Retinal pigment epithelial cell (primary cell): ENCODE data around the gene DPP6.
"Not testable (repeated sequence)": the region's sequence is repeated elsewhere in the genome, so short reads cannot be mapped to it uniquely, and the experiment has no call there.

Source experiments
- DNase-seq: peaks from one replicate; pipeline ENCODE4 v3.0.0-alpha.2; 2010; ENCODE audit warnings: low read depth
- H3K4me3 ChIP-seq: 2 replicates; pipeline ENCODE4 v1.5.1; 2011; ENCODE audit warnings: mild to moderate bottlenecking, low read length, control low read depth, moderate library complexity

DPP6 gene

DNA sequence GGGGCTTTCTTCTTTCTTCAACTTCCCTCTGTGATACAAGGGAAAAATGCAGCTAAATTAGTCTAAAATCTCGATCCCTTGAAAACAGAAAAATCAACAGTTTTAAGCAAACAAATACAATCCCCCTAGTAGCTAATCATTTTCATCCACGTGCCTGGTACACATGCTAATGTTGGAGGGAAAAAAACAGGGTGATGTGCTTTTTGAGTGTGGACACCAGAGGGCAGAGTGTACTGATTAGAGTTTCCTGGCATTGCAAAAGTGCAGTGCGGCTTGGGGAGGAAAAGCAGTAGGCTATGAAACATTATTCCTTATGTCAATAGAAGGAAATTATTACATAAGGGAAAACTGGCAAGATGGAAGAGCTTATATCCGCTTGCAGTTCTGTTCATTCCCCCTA lies 19.6 kb downstream of the DPP6 start:
- not testable (repeated sequence) for DNase-seq

GRCh38 chr7:154072395-154073181 lies 20.4 kb downstream of the DPP6 start:
- not testable (repeated sequence) for H3K4me3 ChIP-seq, DNase-seq

More for the DNA sequence above, 19.6 kb downstream of the DPP6 start:
- not testable (repeated sequence) for H3K4me3 ChIP-seq

DNA sequence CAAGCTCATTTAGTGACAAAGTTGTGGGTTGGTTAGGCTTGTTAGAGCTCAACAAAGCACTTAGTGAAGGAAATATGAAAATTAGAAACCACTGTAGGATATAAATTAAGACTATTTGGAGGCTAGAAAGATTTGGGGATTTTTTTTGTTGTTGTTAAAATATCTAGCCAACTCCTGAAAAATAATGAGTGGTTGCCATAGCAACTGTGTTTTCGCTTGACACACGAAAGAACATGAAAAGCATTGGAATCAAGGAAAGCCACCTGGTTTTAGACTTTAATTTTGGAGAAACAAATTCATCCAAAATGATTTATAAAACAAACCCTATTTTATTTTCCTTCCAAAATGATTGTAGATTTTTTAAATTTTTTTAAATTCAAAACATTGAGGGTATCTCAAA lies 26.3 kb downstream of the DPP6 start:
- DNase-seq, H3K4me3 ChIP-seq: not testable (repeated sequence)

GRCh38 chr7:154080249-154080648 lies 28.1 kb downstream of the DPP6 start:
- H3K4me3 ChIP-seq, DNase-seq: not testable (repeated sequence)

DNA sequence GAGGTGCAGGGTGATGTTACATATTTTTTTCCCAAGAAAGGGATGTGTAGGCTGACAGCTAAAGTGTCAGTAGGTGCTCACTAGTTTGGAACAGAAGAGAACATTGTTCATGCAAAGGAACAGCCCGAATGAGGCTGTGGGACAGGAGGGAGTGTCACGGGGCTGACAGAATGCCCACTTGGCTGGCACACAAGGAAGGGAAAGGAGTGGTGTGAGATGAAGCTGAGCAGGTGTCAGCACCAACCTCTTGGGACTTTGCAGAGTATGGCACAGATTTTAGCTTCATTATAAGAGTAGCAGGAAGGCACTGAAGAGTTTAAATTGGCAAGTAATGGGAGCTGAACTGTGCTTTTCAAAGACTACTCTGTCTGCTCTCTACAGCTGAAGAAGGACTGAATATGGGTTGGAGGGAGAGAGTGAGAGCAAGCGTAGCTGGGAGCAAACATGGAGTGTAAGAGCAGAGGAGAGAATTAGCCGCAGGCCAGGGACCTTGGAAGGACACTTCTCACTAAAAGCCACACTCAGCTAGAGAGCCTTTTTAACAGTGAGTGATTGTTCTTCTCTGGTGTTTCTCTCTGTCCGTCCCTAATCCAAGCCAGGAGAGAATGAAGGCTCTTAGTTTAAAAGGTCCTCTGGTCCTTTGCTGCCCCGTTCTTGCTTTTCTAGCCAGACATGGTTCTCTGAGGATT lies 35.0 kb downstream of the DPP6 start:
- H3K4me3 ChIP-seq, DNase-seq: not testable (repeated sequence)

- not testable (repeated sequence) for DNase-seq, H3K4me3 ChIP-seq
Observed at GRCh38 chr7:154092093-154092492, 39.9 kb downstream of the DPP6 start.

GRCh38 chr7:154095201-154095600 lies 43.0 kb downstream of the DPP6 start:
- not testable (repeated sequence) for H3K4me3 ChIP-seq, DNase-seq

GRCh38 chr7:154105063-154105462 lies 52.9 kb downstream of the DPP6 start:
- not testable (repeated sequence) for H3K4me3 ChIP-seq, DNase-seq

GRCh38 chr7:154109615-154110014 lies 57.4 kb downstream of the DPP6 start:
- not testable (repeated sequence) for H3K4me3 ChIP-seq, DNase-seq

- not testable (repeated sequence) for H3K4me3 ChIP-seq, DNase-seq
Observed at GRCh38 chr7:154113732-154114351, 61.6 kb downstream of the DPP6 start.

GRCh38 chr7:154117411-154118390 lies 65.5 kb downstream of the DPP6 start:
- H3K4me3 ChIP-seq, DNase-seq: not testable (repeated sequence)

- DNase-seq, H3K4me3 ChIP-seq: not testable (repeated sequence)
Observed at GRCh38 chr7:154120825-154121224, 68.6 kb downstream of the DPP6 start.

GRCh38 chr7:154122720-154123119 lies 70.5 kb downstream of the DPP6 start:
- DNase-seq, H3K4me3 ChIP-seq: not testable (repeated sequence)

- not testable (repeated sequence) for DNase-seq, H3K4me3 ChIP-seq
Observed at GRCh38 chr7:154123397-154123796, 71.2 kb downstream of the DPP6 start.

DNA sequence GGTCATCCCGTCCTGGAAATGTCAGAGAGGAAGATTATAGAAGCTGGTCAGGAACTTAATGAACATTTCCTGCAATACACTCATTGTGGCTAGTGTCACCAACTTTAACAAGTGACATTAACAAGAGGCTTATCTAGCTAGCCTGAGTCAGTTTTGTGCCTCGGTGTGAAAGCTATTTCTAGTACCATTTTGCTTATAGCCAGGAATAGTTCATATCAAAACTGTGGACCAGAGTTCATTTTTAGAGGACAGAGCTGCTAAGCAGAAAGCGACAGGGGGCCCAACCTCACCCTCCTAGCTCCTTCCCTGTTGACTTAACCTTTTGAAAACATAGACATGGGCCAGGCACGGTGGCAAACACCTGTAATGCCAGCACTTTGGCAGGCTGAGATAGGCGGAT lies 76.9 kb downstream of the DPP6 start:
- DNase-seq, H3K4me3 ChIP-seq: not testable (repeated sequence)

GRCh38 chr7:154132617-154133016 lies 80.4 kb downstream of the DPP6 start:
- not testable (repeated sequence) for H3K4me3 ChIP-seq, DNase-seq

- not testable (repeated sequence) for DNase-seq, H3K4me3 ChIP-seq
Observed at GRCh38 chr7:154133703-154134277, 81.6 kb downstream of the DPP6 start.

DNA sequence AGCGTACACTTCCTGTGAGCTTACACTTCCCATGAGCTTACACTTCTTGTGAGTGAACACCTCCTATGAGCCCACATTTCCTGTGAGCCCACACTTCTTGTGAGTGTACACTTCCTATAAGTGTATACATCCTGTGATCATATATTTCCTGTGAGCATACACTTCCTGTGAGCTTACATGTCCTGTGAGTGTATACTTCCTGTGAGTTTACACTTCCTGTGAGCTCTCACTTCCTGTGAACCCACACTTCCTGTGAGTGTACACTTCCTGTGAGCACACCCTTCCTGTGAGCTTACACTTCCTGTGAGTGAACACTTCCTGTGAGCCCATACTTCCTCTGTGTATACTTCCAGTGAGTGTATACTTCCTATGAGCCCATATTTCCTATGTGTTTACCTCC lies 82.5 kb downstream of the DPP6 start:
- not testable (repeated sequence) for DNase-seq, H3K4me3 ChIP-seq

DNA sequence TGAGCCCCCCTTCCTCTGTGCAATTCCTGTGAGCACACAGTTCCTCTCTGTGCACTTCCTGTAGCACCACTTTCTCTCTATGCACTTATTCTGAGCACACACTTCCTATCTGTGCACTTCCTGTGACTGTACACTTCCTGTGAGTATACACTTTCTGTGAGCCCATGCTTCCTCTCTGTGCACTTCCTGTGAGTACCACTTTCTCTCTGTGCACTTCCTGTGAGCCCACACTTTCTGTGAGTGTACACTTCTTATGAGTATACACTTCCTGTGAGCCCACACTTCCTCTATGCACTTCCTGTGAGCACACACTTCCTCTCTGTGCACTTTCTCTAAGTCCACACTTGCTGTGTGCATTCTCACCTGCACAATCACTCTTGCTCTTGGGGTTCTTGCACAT lies 83.4 kb downstream of the DPP6 start:
- H3K4me3 ChIP-seq, DNase-seq: not testable (repeated sequence)
